M059J (cell line): Measurements from ENCODE around the gene PCNX3. TPM values are rescaled to one million over a fixed set of nuclear protein-coding genes. Genes with fewer than 3 reads are reported as not detected.
A peak's percentile ranks its signal among the peaks of the same experiment; 100 is the strongest.

ENCODE experiments used
- DNase-seq: peaks from one replicate; pipeline ENCODE4 v3.0.0-alpha.2; 2012; ENCODE audit warnings: low read depth
- total RNA-seq: library from RNA; depleted of rRNA; stranded (reverse); fragments of >200 nt; shearing (Covaris generic); gene quantifications from 2 replicates; pipeline ENCODE4 v1.2.3, GENCODE V29; 2014

The PCNX3 gene
- total RNA-seq, 1 experiment from 2014 or later = 26.0 TPM

- DNase-seq = no peak
These were observed 35.4 kb upstream of the PCNX3 start for GRCh38 chr11:65580031-65580692.

DNA sequence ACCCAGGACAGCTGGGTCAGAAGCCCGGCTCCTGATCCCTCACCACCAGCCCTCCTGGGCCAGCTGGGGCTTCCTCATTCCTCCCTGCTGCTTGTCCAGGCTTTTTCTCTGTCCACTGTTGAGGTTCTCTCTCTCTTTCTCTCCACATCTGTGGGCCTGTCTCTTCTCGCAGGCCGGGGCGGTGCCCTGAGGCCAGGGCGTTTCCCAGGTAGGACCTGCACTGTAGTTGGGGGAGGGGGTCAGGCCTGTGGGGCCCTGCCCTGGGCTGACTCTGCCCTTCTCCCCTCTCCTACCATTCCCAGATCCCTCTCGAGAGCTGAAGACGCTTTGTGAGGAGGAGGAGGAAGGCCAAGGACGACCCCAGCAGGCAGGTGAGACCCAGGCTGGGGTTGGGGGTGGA lies 34.8 kb upstream of the PCNX3 start:
- DNase-seq = no peak

DNA sequence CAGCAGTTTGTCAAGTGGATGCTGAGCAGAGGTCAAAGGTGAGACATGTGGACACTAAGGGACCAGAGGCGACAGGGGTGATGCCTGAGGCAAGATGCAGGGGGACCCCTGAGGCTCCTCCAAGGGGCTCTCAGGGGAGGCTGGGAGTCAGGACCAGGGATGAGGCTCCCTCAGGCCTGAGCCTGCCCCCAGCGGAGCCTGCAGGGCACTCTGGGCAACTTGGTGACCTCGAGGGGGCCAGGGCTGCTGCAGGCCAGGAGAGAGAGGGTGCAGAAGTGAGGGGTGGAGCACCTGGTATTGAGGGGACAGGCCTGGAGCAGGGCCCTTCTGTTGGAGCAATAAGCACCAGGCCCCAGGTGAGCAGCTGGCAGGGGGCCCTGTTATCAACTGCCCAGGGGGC lies 33.6 kb upstream of the PCNX3 start:
- DNase-seq = no peak

GRCh38 chr11:65583589-65583988 lies 32.0 kb upstream of the PCNX3 start:
- DNase-seq = no peak

DNA sequence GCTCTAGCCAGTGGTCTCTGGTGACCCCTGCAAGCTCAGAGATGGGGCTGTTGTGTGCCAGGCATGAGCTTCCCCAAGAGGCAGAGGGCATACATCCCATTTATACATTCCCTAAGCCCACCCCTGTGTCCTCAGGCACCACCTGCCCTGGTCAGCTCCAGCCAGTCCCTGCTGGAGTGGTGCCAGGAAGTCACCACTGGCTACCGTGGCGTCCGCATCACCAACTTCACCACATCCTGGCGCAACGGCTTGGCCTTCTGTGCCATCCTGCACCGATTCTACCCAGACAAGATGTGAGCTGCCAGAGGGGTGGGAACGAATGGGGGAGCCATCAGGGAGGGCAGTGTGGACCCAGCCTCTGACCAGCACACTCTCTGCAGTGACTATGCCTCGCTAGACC lies 31.5 kb upstream of the PCNX3 start:
- DNase-seq = no peak

GRCh38 chr11:65584723-65585171 lies 30.8 kb upstream of the PCNX3 start:
- DNase-seq = no peak

DNA sequence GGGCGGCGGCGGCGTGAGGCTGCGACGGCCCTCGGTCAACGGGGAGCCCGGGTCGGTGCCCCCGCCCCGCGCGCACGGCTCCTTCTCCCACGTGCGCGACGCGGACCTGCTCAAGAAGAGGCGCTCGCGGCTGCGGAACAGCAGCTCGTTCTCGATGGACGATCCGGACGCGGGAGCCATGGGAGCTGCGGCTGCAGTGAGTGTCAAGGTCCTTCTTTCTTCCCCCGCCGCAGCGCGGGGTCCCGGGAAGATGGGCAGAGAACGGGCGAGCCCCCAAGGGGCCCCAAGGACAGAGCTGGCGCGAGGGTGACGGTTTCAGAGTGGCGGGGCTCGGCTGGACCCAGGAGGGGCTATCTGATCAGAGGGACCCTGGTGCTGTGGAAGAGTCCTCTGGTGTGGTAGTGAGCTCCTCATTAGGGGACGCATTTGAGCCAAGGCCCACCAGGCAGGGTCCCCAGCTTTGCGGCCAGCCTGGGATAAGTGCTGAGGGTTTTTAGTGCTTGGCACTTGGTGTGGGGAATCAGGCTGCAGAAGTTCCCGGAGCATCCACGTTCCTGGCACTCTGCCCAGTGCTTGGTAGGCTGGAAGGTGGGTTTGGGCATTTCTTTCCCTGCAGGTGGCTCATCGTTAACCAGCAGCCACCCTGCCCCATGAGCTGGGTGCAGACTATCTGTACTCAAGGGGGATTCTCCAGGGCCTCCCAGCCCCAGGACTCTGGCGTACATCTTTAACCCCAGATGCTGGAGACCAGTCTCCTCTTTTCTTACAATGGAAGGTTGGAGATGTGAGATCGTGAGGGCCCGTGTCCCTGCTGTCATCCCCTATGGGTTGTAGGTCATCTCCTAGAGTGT lies 30.0 kb upstream of the PCNX3 start:
- DNase-seq = no peak

DNA sequence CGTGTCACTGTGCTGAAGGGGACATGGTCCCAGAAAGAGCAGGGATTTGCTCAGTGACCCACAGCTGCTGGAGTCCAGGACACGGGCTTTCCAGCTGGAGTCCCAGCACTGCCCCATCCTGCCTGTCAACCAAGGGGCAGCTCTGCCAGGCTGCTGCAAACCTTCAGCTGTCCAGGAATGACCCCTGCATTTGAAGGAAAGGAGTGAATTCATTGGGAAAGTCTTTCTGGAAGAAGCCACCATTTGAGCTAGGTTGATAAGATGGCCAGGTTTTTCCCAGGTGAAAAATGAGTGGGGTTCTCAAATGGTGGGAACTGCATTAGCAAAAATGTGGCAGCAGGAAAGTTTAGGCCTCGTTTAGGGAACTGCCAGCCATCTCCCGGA lies 29.3 kb upstream of the PCNX3 start:
- no peak for DNase-seq

GRCh38 chr11:65586676-65587075 lies 28.9 kb upstream of the PCNX3 start:
- no peak for DNase-seq

DNA sequence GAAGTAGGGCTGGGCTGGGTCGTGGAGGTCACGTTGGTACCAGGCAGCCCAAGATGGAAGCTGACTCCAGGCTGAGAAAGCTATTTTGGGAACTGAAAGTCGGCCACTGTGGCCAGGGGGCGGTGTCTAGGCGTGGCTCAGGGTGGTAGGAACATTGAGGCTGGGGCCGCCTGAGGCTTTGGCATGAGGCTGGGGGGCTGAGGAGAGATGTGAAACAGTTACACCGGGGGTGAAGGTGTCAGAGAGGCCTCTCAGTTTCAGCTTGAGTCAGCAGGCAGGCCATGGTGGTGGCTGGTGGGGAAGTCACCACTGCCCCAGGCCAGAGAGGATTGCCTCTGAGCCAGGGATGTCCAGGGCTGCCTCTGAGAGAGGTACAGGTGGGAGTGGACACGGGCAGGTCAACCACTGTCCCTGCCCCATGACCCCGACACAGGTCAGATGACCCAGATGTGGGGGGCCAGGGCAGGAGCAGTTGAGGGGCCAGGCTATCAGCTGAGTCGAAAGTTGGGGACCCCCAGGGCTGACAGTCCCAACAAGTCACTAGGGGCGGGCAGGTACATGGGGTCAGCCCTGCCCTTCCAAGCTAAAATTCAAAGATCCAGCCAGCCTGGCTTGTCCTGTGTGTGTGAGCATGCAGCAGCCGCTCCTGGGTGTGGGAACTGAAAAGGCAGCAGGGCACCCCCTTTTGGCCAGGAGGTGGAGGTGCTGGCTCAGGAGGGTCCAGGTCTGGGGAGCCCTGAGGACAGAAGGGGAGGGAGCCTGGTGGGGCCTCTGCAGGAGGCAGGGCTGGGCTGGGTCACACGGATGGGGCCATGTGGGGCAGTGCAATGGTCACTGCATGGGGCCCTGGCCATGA lies 27.1 kb upstream of the PCNX3 start:
- peak; percentile 51 for DNase-seq

DNA sequence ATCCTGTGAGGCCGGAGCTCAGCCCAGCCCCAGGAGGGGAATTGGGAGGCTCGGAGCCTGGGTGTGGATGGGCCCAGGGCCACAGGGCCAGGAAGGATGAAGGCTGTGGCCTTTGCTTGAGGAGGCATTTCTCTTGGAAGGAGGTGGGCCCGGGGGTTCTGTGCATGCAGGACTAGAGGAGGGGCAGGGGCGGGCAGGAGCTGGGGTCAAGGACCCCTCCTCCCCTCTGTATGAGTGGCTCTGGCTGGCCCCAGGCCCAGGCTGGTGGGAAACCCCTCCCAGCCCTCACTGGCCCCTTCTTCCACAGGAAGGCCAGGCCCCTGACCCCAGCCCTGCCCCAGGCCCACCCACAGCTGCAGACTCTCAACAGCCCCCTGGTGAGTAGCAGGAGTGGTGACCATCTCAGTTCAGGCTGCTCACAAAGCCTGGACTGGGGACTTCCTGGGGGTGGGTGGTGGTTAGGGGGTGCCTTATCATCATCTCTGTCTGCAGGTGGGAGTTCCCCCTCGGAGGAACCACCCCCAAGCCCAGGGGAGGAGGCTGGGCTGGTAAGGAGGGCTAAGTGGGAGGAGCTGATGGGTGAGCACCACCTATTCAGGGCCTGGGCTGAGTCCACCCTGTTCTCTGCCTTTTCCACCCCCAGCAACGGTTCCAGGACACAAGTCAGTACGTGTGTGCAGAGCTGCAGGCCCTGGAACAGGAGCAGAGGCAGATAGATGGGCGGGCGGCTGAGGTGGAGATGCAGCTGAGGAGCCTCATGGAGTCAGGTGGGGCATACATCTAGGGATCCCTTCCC lies 25.9 kb upstream of the PCNX3 start:
- DNase-seq = no peak

- DNase-seq = no peak
These were observed 25.3 kb upstream of the PCNX3 start for GRCh38 chr11:65590240-65590738.

GRCh38 chr11:65591939-65592857 lies 23.4 kb upstream of the PCNX3 start:
- no peak for DNase-seq

GRCh38 chr11:65592858-65593517 lies 22.6 kb upstream of the PCNX3 start:
- no peak for DNase-seq

- DNase-seq = no peak
These were observed 21.8 kb upstream of the PCNX3 start for GRCh38 chr11:65593518-65594414.

DNA sequence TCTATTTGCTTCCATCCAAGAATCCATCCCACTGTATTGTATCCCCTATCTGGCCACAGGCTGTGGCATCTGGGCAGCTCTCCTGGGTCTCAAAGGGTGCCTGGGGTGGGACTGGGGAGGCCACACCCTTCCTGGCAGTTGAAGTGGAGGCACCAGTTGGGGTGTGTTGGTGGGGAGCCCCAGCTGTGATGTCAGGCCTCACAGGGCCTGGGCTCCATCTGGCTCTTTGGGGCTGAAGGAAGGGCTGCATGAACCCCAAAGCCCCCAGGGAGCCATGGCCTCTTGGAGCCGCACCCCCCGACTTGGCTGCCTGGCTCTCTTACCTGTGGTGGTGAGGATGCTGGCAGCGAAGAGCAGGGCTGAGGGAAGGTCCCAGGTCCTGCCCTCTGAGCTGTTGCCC lies 20.4 kb upstream of the PCNX3 start:
- DNase-seq = no peak

- DNase-seq = no peak
These were observed 19.9 kb upstream of the PCNX3 start, which contains the start of gene KCNK7 for GRCh38 chr11:65595543-65596281. KCNK7 (minus strand) TSS chr11:65595800; CDS start chr11:65595772, 28 bp downstream.

DNA sequence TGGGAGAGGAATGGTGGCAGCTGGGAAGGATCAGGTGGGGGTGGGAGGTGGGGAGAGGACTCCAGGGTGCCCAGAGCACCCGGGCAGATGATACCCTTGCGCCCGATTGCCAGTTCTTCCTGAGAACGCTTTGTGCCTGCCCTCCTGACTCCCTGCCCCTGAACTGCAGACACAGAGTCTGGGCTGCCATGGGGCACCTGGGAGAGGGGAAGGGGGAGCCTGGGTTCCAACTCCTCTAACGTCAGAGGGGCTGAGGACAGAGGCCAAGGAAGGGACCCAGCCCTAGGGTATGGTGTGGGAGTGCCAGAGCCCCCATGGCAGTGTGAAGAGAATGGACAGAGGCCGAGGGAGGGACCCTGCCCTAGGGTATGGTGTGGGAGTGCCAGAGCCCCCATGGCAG lies 19.1 kb upstream of the PCNX3 start:
- DNase-seq = no peak
